GM12891 (cell line): ENCODE results near the gene KCNK17.

Experiments used
- DNase-seq: peaks from one replicate; pipeline ENCODE4 v3.0.0; 2011; ENCODE audit warnings: low spot score; ENCODE audit not compliant: insufficient read length
- FAIRE-seq: peaks from 2 replicates; lab custom pipeline; 2011; peaks lifted over from hg19 to GRCh38; lab: Jason Lieb, UNC
- PAX5 ChIP-seq: IDR thresholded peaks from 2 replicates; pipeline ENCODE4 v1.6.1; 2011; ENCODE audit warnings: low read length, moderate library complexity, mild to moderate bottlenecking; ENCODE audit not compliant: insufficient read depth, severe bottlenecking
- POLR2A ChIP-seq: IDR thresholded peaks from 2 replicates; pipeline ENCODE4 v1.6.1; 2011; ENCODE audit warnings: low read depth, low read length, control low read depth
- POLR2AphosphoS5 ChIP-seq: IDR thresholded peaks from 2 replicates; pipeline ENCODE4 v1.6.1; 2011; ENCODE audit warnings: low read depth, low read length, control low read depth
- POU2F2 ChIP-seq: IDR thresholded peaks from 2 replicates; pipeline ENCODE4 v1.6.1; 2011; ENCODE audit warnings: low read depth, mild to moderate bottlenecking, control low read depth, low read length, moderate library complexity
- SPI1 ChIP-seq: IDR thresholded peaks from 2 replicates; pipeline ENCODE4 v1.6.1; 2011; ENCODE audit warnings: low read depth, low read length, control low read depth
- TAF1 ChIP-seq: IDR thresholded peaks from 2 replicates; pipeline ENCODE4 v1.6.1; 2011; ENCODE audit warnings: low read depth, low read length, control low read depth

The KCNK17 gene

GRCh38 chr6:39319621-39320362 is 5.6 kb upstream of the KCNK17 start:
- DNase-seq, result no peak
- TF ChIP-seq PAX5, result no peak
- TF ChIP-seq TAF1, result no peak
- TF ChIP-seq POLR2A, result no peak
- no peak for TF ChIP-seq POU2F2
- TF ChIP-seq SPI1, result no peak
- TF ChIP-seq POLR2AphosphoS5, result no peak

GRCh38 chr6:39317256-39317655 is 3.0 kb upstream of the KCNK17 start:
- DNase-seq (no peak), FAIRE-seq (no peak)
- no peak for TF ChIP-seq POLR2A
- TF ChIP-seq TAF1, result no peak
- no peak for TF ChIP-seq POLR2AphosphoS5
- no peak for TF ChIP-seq POU2F2
- TF ChIP-seq SPI1, result no peak
- TF ChIP-seq PAX5, result no peak

More at GRCh38 chr6:39319621-39320362, 5.6 kb upstream of the KCNK17 start:
- FAIRE-seq, result no peak

- TF ChIP-seq SPI1 (no peak), POU2F2 (no peak), POLR2AphosphoS5 (no peak), POLR2A (no peak), TAF1 (no peak), PAX5 (no peak)
- DNase-seq (no peak), FAIRE-seq (no peak)
Observed at GRCh38 chr6:39313526-39314272, 520 bp downstream of the KCNK17 start.

- no peak for TF ChIP-seq POLR2A
- TF ChIP-seq SPI1, result no peak
- TF ChIP-seq PAX5, result no peak
- TF ChIP-seq TAF1, result no peak
- no peak for TF ChIP-seq POU2F2
- TF ChIP-seq POLR2AphosphoS5, result no peak
- no peak for FAIRE-seq
- DNase-seq, result no peak
Observed at GRCh38 chr6:39312912-39313525, 1.2 kb downstream of the KCNK17 start.

- FAIRE-seq (no peak), DNase-seq (no peak)
- TF ChIP-seq PAX5 (no peak), POLR2A (no peak), SPI1 (no peak), POLR2AphosphoS5 (no peak), TAF1 (no peak), POU2F2 (no peak)
Observed at GRCh38 chr6:39310542-39310941, 3.7 kb downstream of the KCNK17 start.

GRCh38 chr6:39309942-39310531 is 4.2 kb downstream of the KCNK17 start:
- TF ChIP-seq SPI1, result 0 out of 2 replicates have a peak, but pooled peaks have one; percentile 22
- TF ChIP-seq POLR2A, result no peak
- TF ChIP-seq POLR2AphosphoS5, result no peak
- FAIRE-seq, result peak; percentile 96

GRCh38 chr6:39307462-39307861 is 6.8 kb downstream of the KCNK17 start:
- FAIRE-seq (no peak), DNase-seq (no peak)
- TF ChIP-seq PAX5, result no peak
- TF ChIP-seq TAF1, result no peak
- TF ChIP-seq POLR2AphosphoS5, result no peak
- no peak for TF ChIP-seq SPI1
- TF ChIP-seq POLR2A, result no peak
- no peak for TF ChIP-seq POU2F2

More at GRCh38 chr6:39309942-39310531, 4.2 kb downstream of the KCNK17 start:
- DNase-seq, result peak; percentile 65

GRCh38 chr6:39304951-39305350 is 9.3 kb downstream of the KCNK17 start:
- no peak for FAIRE-seq
- DNase-seq, result no peak
- TF ChIP-seq PAX5, result no peak
- no peak for TF ChIP-seq POLR2A
- no peak for TF ChIP-seq POU2F2
- no peak for TF ChIP-seq SPI1
- no peak for TF ChIP-seq TAF1
- no peak for TF ChIP-seq POLR2AphosphoS5

GRCh38 chr6:39303425-39304153 is 10.6 kb downstream of the KCNK17 start:
- no peak for TF ChIP-seq POU2F2
- no peak for TF ChIP-seq POLR2A
- TF ChIP-seq SPI1, result no peak
- TF ChIP-seq POLR2AphosphoS5, result no peak
- no peak for TF ChIP-seq PAX5
- no peak for TF ChIP-seq TAF1
- no peak for FAIRE-seq
- DNase-seq, result no peak
